ENCODE data around the gene MBNL2. TPM values are rescaled to one million over a fixed set of nuclear protein-coding genes. Genes with fewer than 3 reads are reported as not detected.
A peak's percentile ranks its signal among the peaks of the same experiment; 100 is the strongest.

The MBNL2 gene
- total and polyA plus RNA-seq, 2 experiments from 2014 or later: 0.55 to 3.2 TPM

DNA sequence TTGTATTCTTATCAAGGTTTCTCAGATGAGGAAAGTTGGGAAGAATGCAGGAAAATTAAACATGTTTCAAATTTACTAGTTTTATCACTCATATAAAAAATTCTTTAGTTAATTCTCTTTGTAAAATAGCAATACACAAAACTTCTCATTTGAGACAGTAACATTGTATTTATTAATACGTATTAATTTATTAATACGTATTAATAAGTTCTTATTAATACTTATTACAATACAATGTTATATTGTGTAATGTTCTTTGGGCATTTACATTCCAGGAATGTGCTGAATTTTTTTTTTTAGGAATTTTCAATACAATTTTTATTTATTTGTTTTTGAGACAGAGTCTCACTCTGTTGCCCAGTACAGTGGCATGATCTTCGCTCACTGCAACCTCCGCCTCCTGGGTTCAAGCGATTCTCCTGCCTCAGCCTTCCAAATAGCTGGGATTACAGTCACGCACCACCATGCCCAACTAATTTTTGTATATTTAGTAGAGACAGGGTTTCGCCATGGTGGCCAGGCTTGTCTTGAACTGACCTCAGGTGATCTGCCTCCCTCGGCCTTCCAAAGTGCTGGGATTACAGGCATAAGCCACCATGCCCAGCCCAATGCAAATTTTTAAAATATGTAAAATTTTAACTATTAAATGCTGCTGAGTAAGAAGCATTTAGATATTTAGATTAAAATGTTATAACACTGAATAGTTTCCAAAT is 31.6 kb downstream of the MBNL2 start (continued):
- TF ChIP-seq, protein P1, sequence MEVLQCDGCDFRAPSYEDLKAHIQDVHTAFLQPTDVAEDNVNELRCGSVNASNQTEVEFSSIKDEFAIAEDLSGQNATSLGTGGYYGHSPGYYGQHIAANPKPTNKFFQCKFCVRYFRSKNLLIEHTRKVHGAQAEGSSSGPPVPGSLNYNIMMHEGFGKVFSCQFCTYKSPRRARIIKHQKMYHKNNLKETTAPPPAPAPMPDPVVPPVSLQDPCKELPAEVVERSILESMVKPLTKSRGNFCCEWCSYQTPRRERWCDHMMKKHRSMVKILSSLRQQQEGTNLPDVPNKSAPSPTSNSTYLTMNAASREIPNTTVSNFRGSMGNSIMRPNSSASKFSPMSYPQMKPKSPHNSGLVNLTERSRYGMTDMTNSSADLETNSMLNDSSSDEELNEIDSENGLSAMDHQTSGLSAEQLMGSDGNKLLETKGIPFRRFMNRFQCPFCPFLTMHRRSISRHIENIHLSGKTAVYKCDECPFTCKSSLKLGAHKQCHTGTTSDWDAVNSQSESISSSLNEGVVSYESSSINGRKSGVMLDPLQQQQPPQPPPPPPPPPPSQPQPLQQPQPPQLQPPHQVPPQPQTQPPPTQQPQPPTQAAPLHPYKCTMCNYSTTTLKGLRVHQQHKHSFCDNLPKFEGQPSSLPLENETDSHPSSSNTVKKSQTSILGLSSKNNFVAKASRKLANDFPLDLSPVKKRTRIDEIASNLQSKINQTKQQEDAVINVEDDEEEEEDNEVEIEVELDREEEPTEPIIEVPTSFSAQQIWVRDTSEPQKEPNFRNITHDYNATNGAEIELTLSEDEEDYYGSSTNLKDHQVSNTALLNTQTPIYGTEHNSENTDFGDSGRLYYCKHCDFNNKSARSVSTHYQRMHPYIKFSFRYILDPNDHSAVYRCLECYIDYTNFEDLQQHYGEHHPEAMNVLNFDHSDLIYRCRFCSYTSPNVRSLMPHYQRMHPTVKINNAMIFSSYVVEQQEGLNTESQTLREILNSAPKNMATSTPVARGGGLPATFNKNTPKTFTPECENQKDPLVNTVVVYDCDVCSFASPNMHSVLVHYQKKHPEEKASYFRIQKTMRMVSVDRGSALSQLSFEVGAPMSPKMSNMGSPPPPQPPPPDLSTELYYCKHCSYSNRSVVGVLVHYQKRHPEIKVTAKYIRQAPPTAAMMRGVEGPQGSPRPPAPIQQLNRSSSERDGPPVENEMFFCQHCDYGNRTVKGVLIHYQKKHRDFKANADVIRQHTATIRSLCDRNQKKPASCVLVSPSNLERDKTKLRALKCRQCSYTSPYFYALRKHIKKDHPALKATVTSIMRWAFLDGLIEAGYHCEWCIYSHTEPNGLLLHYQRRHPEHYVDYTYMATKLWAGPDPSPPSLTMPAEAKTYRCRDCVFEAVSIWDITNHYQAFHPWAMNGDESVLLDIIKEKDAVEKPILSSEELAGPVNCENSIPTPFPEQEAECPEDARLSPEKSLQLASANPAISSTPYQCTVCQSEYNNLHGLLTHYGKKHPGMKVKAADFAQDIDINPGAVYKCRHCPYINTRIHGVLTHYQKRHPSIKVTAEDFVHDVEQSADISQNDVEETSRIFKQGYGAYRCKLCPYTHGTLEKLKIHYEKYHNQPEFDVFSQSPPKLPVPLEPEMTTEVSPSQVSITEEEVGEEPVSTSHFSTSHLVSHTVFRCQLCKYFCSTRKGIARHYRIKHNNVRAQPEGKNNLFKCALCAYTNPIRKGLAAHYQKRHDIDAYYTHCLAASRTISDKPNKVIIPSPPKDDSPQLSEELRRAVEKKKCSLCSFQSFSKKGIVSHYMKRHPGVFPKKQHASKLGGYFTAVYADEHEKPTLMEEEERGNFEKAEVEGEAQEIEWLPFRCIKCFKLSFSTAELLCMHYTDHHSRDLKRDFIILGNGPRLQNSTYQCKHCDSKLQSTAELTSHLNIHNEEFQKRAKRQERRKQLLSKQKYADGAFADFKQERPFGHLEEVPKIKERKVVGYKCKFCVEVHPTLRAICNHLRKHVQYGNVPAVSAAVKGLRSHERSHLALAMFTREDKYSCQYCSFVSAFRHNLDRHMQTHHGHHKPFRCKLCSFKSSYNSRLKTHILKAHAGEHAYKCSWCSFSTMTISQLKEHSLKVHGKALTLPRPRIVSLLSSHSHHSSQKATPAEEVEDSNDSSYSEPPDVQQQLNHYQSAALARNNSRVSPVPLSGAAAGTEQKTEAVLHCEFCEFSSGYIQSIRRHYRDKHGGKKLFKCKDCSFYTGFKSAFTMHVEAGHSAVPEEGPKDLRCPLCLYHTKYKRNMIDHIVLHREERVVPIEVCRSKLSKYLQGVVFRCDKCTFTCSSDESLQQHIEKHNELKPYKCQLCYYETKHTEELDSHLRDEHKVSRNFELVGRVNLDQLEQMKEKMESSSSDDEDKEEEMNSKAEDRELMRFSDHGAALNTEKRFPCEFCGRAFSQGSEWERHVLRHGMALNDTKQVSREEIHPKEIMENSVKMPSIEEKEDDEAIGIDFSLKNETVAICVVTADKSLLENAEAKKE (CRISPR knock-in tag; IDR thresholded peaks at IDR 0.05): no peak
- TF ChIP-seq, protein P2, sequence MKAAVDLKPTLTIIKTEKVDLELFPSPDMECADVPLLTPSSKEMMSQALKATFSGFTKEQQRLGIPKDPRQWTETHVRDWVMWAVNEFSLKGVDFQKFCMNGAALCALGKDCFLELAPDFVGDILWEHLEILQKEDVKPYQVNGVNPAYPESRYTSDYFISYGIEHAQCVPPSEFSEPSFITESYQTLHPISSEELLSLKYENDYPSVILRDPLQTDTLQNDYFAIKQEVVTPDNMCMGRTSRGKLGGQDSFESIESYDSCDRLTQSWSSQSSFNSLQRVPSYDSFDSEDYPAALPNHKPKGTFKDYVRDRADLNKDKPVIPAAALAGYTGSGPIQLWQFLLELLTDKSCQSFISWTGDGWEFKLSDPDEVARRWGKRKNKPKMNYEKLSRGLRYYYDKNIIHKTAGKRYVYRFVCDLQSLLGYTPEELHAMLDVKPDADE (IDR thresholded peaks at IDR 0.05): no peak

DNA sequence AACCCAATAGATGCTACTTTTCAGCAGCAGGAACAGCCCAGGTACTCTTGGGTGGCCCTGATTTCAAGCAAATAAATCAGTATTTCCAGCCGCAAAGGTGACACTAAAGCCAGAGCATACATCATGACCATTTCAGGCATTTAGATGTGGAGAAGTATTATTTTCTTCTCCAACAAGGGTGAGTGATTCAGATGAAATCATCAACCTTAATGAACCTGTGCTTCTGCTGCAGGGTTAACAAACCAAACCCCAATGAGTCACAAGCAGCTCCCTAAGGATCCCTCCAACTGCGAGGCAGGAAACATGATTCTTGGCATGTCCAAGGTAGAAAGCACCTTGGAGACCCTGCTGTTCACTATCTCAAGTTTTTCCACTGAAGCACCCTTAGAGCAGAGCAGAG is 32.7 kb downstream of the MBNL2 start:
- ATAC-seq (no peak), DNase-seq (ENCODE audit: low spot score) (no peak)
- Histone ChIP-seq H3K4me2 (no peak overlapping the region), H3F3A (replicated peaks; ENCODE audit: low read depth) (no peaks in the 10 kb centered on the region), H3K9me2 (ENCODE audit: insufficient read depth) (no peaks in the 10 kb centered on the region), H3K36me3 (ENCODE audit: insufficient read depth) (no peaks in the 10 kb centered on the region), H3K4me1 (ENCODE audit: insufficient read depth) (peaks cover 32% of the 10 kb centered on the region), H4K20me1 (replicated peaks; ENCODE audit: insufficient read depth) (no peaks in the 10 kb centered on the region), H3K27me3 (ENCODE audit: insufficient read depth) (no peaks in the 10 kb centered on the region), H3K27ac (ENCODE audit: low read depth) (no peak overlapping the region), H2AFZ (peak overlapping the region; percentile 30; the same call in 1 of the 2 replicates), H3K4me3 (no peak overlapping the region), H3K79me2 (replicated peaks; ENCODE audit: insufficient read depth) (no peaks in the 10 kb centered on the region)
- no peak overlapping the region for H3K27ac Mint-ChIP-seq
- H3K27me3 Mint-ChIP-seq (ENCODE audit: insufficient read depth, low read depth, poor library complexity): peaks cover 3% of the 10 kb centered on the region
- H3K4me3 Mint-ChIP-seq: no peak overlapping the region
- no peaks in the 10 kb centered on the region for H3K36me3 Mint-ChIP-seq (ENCODE audit: low read depth)
- H3K4me1 Mint-ChIP-seq: peaks cover 45% of the 10 kb centered on the region
- no peaks in the 10 kb centered on the region for H3K9me3 Mint-ChIP-seq
- no peak for TF ChIP-seq EZH2 (IDR thresholded peaks at IDR 0.05; ENCODE audit: low read depth, unreplicated experiment)
- TF ChIP-seq POLR2AphosphoS5 (IDR thresholded peaks at IDR 0.05; ENCODE audit: low read depth): no peak
- TF ChIP-seq NANOG (IDR thresholded peaks at IDR 0.05; ENCODE audit: borderline replicate concordance): no peak
- no peak for TF ChIP-seq ZNF114 (CRISPR knock-in tag; IDR thresholded peaks at IDR 0.05)
- TF ChIP-seq, protein P3, sequence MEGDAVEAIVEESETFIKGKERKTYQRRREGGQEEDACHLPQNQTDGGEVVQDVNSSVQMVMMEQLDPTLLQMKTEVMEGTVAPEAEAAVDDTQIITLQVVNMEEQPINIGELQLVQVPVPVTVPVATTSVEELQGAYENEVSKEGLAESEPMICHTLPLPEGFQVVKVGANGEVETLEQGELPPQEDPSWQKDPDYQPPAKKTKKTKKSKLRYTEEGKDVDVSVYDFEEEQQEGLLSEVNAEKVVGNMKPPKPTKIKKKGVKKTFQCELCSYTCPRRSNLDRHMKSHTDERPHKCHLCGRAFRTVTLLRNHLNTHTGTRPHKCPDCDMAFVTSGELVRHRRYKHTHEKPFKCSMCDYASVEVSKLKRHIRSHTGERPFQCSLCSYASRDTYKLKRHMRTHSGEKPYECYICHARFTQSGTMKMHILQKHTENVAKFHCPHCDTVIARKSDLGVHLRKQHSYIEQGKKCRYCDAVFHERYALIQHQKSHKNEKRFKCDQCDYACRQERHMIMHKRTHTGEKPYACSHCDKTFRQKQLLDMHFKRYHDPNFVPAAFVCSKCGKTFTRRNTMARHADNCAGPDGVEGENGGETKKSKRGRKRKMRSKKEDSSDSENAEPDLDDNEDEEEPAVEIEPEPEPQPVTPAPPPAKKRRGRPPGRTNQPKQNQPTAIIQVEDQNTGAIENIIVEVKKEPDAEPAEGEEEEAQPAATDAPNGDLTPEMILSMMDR (conservative IDR thresholded peaks at IDR 0.05; ENCODE audit: low read depth in 2 of 2): no peak
- TF ChIP-seq EZH2phosphoT487 (IDR thresholded peaks at IDR 0.05; ENCODE audit: unreplicated experiment): no peak
- TF ChIP-seq JUNB (IDR thresholded peaks at IDR 0.05; ENCODE audit: unreplicated experiment): no peak
